ENCODE data around the gene SNX9. TPM values are rescaled to one million over a fixed set of nuclear protein-coding genes. Genes with fewer than 3 reads are reported as not detected.

SNX9 gene
- total RNA-seq, 1 experiment from 2014 or later = 16.6 TPM

DNA sequence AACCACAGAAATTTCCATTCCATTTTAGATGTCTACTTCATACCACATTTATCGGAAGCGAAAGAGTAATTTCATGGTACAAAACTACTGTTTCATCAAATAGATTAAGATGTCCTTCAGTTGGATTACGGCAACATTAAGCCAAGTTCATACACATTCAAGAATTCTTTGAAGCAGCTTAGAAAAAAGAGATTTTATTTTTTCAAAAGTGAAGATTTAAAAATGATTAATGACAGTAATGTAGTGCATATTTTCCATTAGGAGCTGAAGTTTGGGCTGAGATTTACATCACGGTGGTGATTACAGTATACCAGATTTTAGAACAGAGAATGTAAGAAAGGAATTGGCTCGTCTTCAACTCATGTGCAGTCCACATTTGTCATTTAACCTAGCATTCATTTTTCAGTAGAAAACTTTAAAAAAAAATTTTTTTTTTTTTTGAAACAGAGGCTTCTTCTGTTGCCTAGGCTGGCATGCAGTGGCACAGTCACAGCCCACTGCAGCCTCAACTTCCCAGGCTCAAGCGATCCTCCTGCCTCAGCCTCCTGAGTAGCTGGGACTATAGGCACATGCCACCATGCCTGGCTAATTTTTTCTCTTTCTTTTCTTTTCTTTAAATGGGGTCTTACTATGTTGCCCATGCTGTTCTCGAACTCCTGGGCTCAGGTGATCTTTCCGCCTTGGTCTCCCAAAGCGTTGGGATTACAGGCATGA is 160.5 kb downstream of the SNX9 start:
- H3K36me3 Mint-ChIP-seq (ENCODE audit: insufficient read depth, unreplicated experiment) = peaks cover 36% of the 10 kb centered on the region
- TF ChIP-seq, protein P1, sequence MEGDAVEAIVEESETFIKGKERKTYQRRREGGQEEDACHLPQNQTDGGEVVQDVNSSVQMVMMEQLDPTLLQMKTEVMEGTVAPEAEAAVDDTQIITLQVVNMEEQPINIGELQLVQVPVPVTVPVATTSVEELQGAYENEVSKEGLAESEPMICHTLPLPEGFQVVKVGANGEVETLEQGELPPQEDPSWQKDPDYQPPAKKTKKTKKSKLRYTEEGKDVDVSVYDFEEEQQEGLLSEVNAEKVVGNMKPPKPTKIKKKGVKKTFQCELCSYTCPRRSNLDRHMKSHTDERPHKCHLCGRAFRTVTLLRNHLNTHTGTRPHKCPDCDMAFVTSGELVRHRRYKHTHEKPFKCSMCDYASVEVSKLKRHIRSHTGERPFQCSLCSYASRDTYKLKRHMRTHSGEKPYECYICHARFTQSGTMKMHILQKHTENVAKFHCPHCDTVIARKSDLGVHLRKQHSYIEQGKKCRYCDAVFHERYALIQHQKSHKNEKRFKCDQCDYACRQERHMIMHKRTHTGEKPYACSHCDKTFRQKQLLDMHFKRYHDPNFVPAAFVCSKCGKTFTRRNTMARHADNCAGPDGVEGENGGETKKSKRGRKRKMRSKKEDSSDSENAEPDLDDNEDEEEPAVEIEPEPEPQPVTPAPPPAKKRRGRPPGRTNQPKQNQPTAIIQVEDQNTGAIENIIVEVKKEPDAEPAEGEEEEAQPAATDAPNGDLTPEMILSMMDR (IDR thresholded peaks at IDR 0.05; ENCODE audit: unreplicated experiment) = no peak
- H3K27ac Mint-ChIP-seq (ENCODE audit: unreplicated experiment) = peak overlapping the region; percentile 63
- peaks cover 2% of the 10 kb centered on the region for H3K27me3 Mint-ChIP-seq (ENCODE audit: unreplicated experiment)
- intact Hi-C loops (cut with micrococcal nuclease; ENCODE audit: unreplicated experiment) = loop anchor here (2.0 kb wide), 1 partner anchor 89 kb away; no protein-coding TSS in a partner anchor
- CTCF ChIA-PET = interaction anchor here (0.7 to 2.0 kb wide), 7 partner anchors 15 to 90 kb away, joined by 3 to 11 read pairs (median 6); no protein-coding TSS in a partner anchor
- DNase-seq = no peak
- peaks cover 35% of the 10 kb centered on the region for H3K4me1 Mint-ChIP-seq (ENCODE audit: low read depth, unreplicated experiment)
- no peaks in the 10 kb centered on the region for H3K9me3 Mint-ChIP-seq (ENCODE audit: low read depth, unreplicated experiment)
- peak overlapping the region; percentile 79 for H3K4me3 Mint-ChIP-seq (ENCODE audit: low read depth, unreplicated experiment)
- TSS peak; percentile 39 for BruUV-seq (replicated peaks)

DNA sequence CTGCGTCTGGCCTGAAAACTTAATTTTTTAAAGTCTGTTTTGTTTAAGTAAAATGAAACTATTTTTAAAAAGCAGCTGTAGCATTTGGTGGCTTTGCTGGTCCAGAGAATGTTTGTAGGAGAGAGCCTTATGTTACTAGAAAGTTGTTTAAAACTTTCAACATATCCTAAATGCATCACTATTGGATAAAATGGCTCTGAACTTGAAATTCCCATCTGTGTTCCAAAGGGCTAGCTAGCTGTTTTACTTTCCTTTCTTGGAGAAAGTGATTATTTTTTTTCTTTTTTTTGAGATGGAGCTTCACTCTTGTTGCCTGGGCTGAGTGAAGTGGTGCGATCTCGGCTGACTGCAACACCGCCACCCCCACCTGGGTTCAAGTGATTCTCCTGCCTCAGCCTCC is 161.1 kb downstream of the SNX9 start:
- no peak for DNase-seq
- CTCF ChIA-PET = interaction anchor here (1.6 kb wide), 2 partner anchors 85 to 90 kb away, joined by 7 to 11 read pairs; no protein-coding TSS in a partner anchor
- H3K36me3 Mint-ChIP-seq (ENCODE audit: insufficient read depth, unreplicated experiment) = peaks cover 36% of the 10 kb centered on the region
- H3K4me1 Mint-ChIP-seq (ENCODE audit: low read depth, unreplicated experiment) = peaks cover 40% of the 10 kb centered on the region
- H3K27ac Mint-ChIP-seq (ENCODE audit: unreplicated experiment) = no peak overlapping the region
- no peaks in the 10 kb centered on the region for H3K9me3 Mint-ChIP-seq (ENCODE audit: low read depth, unreplicated experiment)
- TF ChIP-seq, protein P1 (IDR thresholded peaks at IDR 0.05; ENCODE audit: unreplicated experiment) = no peak
- intact Hi-C loops (cut with micrococcal nuclease; ENCODE audit: unreplicated experiment) = no loop called here
- H3K4me3 Mint-ChIP-seq (ENCODE audit: low read depth, unreplicated experiment) = no peak overlapping the region
- no peaks in the 10 kb centered on the region for H3K27me3 Mint-ChIP-seq (ENCODE audit: unreplicated experiment)
- no TSS peak for BruUV-seq (replicated peaks)

DNA sequence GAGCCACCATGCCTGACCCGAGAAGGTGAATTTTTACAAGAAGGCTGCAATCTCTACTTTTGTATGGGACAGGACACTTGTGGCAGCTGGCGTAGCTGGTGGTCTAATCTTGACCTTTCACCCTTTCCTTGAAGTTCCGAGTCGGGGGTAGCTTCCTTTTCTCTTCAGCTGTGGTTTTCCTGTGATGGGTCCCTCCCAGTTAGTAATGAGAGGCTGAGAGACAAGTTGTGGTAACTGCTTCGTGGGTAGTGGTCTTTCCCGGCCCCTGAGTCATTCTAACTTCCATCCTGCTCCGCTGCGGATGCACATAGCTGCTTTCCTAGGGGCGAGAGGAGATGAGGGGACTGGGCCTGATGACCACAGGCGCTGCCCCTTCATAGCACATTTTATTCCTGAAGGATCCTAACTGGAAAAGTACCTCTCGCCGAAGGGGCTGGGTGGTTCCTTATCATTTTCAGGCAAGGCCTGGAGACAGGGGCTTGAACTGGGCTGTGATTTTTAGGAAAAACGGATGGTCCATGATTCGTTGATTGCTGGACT is 161.7 kb downstream of the SNX9 start:
- intact Hi-C loops (cut with micrococcal nuclease; ENCODE audit: unreplicated experiment) = no loop called here
- H3K9me3 Mint-ChIP-seq (ENCODE audit: low read depth, unreplicated experiment) = no peaks in the 10 kb centered on the region
- H3K27ac Mint-ChIP-seq (ENCODE audit: unreplicated experiment) = no peak overlapping the region
- H3K4me1 Mint-ChIP-seq (ENCODE audit: low read depth, unreplicated experiment) = peaks cover 45% of the 10 kb centered on the region
- H3K36me3 Mint-ChIP-seq (ENCODE audit: insufficient read depth, unreplicated experiment) = peaks cover 37% of the 10 kb centered on the region
- no peak overlapping the region for H3K4me3 Mint-ChIP-seq (ENCODE audit: low read depth, unreplicated experiment)
- no peak for DNase-seq
- TF ChIP-seq, protein P1 (IDR thresholded peaks at IDR 0.05; ENCODE audit: unreplicated experiment) = no peak
- no peaks in the 10 kb centered on the region for H3K27me3 Mint-ChIP-seq (ENCODE audit: unreplicated experiment)
- CTCF ChIA-PET = no interaction called here
- BruUV-seq (replicated peaks) = no TSS peak

DNA sequence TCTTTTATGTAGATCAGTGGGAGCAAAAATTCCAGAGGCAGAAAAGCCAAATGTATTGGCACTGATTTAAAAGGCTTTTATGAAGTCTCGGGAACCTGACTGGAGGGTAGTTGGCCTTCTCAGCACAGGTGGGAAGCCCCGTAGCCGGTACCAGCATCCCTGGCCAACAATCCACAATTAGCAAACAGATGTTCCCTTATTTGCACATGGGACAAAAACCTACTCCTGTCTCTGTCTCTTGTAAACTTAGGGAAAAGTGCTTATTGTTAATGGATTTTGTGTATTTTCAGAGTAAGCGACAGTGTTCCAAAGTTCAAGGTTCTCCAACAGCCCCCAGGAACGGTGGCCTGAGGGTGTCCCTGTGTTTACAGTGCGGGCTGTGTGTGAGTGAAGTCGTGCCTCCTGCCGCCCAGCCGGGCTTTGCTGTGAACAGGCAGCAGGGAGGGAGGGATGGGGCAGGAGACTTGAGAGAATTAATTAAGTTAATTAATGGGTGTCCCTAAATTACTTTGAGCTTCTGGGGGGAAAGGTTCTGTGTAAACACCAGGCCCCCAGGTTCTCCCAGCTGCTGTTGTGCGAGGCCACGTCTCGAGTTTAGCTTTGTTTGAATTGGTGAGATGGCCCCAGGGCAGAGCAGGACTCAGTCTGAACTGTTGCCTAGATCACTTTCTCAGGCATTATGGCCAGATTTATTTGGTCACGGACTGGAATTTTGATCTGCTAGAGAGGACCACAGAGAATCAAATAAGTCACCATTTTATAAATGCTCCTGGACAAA is 162.5 kb downstream of the SNX9 start:
- H3K27ac Mint-ChIP-seq (ENCODE audit: unreplicated experiment) = no peak overlapping the region
- H3K4me1 Mint-ChIP-seq (ENCODE audit: low read depth, unreplicated experiment) = peaks cover 45% of the 10 kb centered on the region
- peaks cover 37% of the 10 kb centered on the region for H3K36me3 Mint-ChIP-seq (ENCODE audit: insufficient read depth, unreplicated experiment)
- no peaks in the 10 kb centered on the region for H3K9me3 Mint-ChIP-seq (ENCODE audit: low read depth, unreplicated experiment)
- no TSS peak for BruUV-seq (replicated peaks)
- CTCF ChIA-PET = interaction anchor here (0.7 kb wide), 1 partner anchor 15 kb away, joined by 3 read pairs; no protein-coding TSS in a partner anchor
- H3K27me3 Mint-ChIP-seq (ENCODE audit: unreplicated experiment) = no peaks in the 10 kb centered on the region
- DNase-seq = no peak
- peak overlapping the region; percentile 32 for H3K4me3 Mint-ChIP-seq (ENCODE audit: low read depth, unreplicated experiment)
- TF ChIP-seq, protein P1 (IDR thresholded peaks at IDR 0.05; ENCODE audit: unreplicated experiment) = no peak
- intact Hi-C loops (cut with micrococcal nuclease; ENCODE audit: unreplicated experiment) = loop anchor here (2.0 kb wide), 1 partner anchor 49 kb away; no protein-coding TSS in a partner anchor
